Gastrocnemius medialis (tissue), 4 donors: Measurements from ENCODE around the gene TJP2.

Experiments
- POLR2A ChIP-seq, 2 donors: fragments of 450-650 bp; IDR thresholded peaks; one replicate each; pipeline ENCODE4 v1.6.1; 2017; ENCODE audit warnings: antibody characterized with exemption in 2 of 2, mild to moderate bottlenecking in 2 of 2, moderate library complexity in 2 of 2
- TF ChIP-seq, protein P1 (sequence below), 5 experiments: fragments of 450-650 bp in 3 of 5; fragments of 200-600 bp in 2 of 5; sonication (generic) in 2 of 5; IDR thresholded peaks in 4 of 5; conservative IDR thresholded peaks in 1 of 5; 1 replicate in 4 of 5; 2 replicates in 1 of 5; pipeline ENCODE4 v1.5.1; 2016 to 2019; ENCODE audit warnings: antibody characterized with exemption in 5 of 5, mild to moderate bottlenecking in 3 of 5, moderate library complexity in 3 of 5

- no peak for TF ChIP-seq POLR2A (IDR thresholded peaks at IDR 0.05)
- TF ChIP-seq, protein P1, sequence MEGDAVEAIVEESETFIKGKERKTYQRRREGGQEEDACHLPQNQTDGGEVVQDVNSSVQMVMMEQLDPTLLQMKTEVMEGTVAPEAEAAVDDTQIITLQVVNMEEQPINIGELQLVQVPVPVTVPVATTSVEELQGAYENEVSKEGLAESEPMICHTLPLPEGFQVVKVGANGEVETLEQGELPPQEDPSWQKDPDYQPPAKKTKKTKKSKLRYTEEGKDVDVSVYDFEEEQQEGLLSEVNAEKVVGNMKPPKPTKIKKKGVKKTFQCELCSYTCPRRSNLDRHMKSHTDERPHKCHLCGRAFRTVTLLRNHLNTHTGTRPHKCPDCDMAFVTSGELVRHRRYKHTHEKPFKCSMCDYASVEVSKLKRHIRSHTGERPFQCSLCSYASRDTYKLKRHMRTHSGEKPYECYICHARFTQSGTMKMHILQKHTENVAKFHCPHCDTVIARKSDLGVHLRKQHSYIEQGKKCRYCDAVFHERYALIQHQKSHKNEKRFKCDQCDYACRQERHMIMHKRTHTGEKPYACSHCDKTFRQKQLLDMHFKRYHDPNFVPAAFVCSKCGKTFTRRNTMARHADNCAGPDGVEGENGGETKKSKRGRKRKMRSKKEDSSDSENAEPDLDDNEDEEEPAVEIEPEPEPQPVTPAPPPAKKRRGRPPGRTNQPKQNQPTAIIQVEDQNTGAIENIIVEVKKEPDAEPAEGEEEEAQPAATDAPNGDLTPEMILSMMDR (IDR thresholded peaks at IDR 0.05 in 4 of 5, conservative IDR thresholded peaks at IDR 0.05 in 1 of 5), result no peak
Measured at GRCh38 chr9:69249337-69249736, 75.3 kb downstream of the TJP2 start.
